Right renal cortex interstitium (tissue), 3 donors: ENCODE measurements around the gene MANBA. TPM values are rescaled to one million over a fixed set of nuclear protein-coding genes. Genes with fewer than 3 reads are reported as not detected.

Experiments used
- DNase-seq, 3 donors: peaks; one replicate each; pipeline ENCODE4 v3.0.0-alpha.2; 2013; ENCODE audit warnings: low read depth in 3 of 3, low spot score in 2 of 3
- polyA plus RNA-seq, 3 donors: library from polyadenylated mRNA; unstranded; fragments of 120-200 nt; gene quantifications; one replicate each; pipeline ENCODE4 v1.2.1, GENCODE V29; 2013; ENCODE audit not compliant: insufficient read length in 3 of 3

MANBA gene
- 10 to 100 TPM; 20.3 to 21.9 (median 20.6) TPM for polyA plus RNA-seq

- DNase-seq, result peak; percentile 48 to 71 (median 60)
Observed at GRCh38 chr4:102760645-102761295, at the start of gene MANBA. Gene MANBA (minus strand): TSS chr4:102760968. CDS start chr4:102760894, 74 bp downstream.

GRCh38 chr4:102809691-102810090, 48.9 kb upstream of the MANBA start:
- no peak for DNase-seq

- no peak for DNase-seq
Observed at GRCh38 chr4:102809190-102809589, 48.4 kb upstream of the MANBA start.

GRCh38 chr4:102808009-102808408, 47.2 kb upstream of the MANBA start:
- DNase-seq, result no peak

- no peak for DNase-seq
Observed at GRCh38 chr4:102807345-102807744, 46.6 kb upstream of the MANBA start.

GRCh38 chr4:102799816-102800215, 39.0 kb upstream of the MANBA start:
- DNase-seq, result no peak

GRCh38 chr4:102794999-102795398, 34.2 kb upstream of the MANBA start:
- no peak for DNase-seq

- no peak for DNase-seq
Observed at GRCh38 chr4:102792361-102792936, 31.7 kb upstream of the MANBA start.

- DNase-seq, result no peak
Observed at GRCh38 chr4:102791318-102791835, 30.6 kb upstream of the MANBA start.

GRCh38 chr4:102789317-102789717, 28.5 kb upstream of the MANBA start:
- no peak for DNase-seq

GRCh38 chr4:102787944-102788343, 27.2 kb upstream of the MANBA start:
- DNase-seq, result no peak

- DNase-seq, result no peak
Observed at GRCh38 chr4:102787096-102787881, 26.5 kb upstream of the MANBA start.

- DNase-seq, result no peak
Observed at GRCh38 chr4:102786279-102786678, 25.5 kb upstream of the MANBA start.

- no peak for DNase-seq
Observed at GRCh38 chr4:102783006-102783405, 22.2 kb upstream of the MANBA start.

GRCh38 chr4:102781570-102781969, 20.8 kb upstream of the MANBA start:
- no peak for DNase-seq

- no peak for DNase-seq
Observed at GRCh38 chr4:102780476-102781144, 19.8 kb upstream of the MANBA start.

GRCh38 chr4:102779204-102779603, 18.4 kb upstream of the MANBA start:
- no peak for DNase-seq

GRCh38 chr4:102778720-102779119, 18.0 kb upstream of the MANBA start:
- DNase-seq, result no peak

- DNase-seq, result no peak
Observed at GRCh38 chr4:102775805-102776204, 15.0 kb upstream of the MANBA start.

GRCh38 chr4:102774254-102774653, 13.5 kb upstream of the MANBA start:
- DNase-seq, result no peak

GRCh38 chr4:102772738-102773340, 12.1 kb upstream of the MANBA start:
- DNase-seq, result no peak
